CD4-positive, alpha-beta T cell treated with Interleukin-17A for 4 hours (primary cell): ENCODE data around the gene AVPR2.

ENCODE experiments used
- DNase-seq: peaks from one replicate; pipeline ENCODE4 v3.0.0-alpha.2; 2020; ENCODE audit warnings: mixed read lengths

AVPR2 gene

GRCh38 chrX:153934148-153934761 is 29.8 kb downstream of the AVPR2 start:
- no peak for DNase-seq

- DNase-seq: peak; percentile 73
Measured at GRCh38 chrX:153934762-153935325, 30.4 kb downstream of the AVPR2 start, which contains the start of gene NAA10. TSS of gene NAA10 (minus strand) at chrX:153935037. CDS start at chrX:153934904, 133 bp downstream.

GRCh38 chrX:153935326-153935851 is 30.9 kb downstream of the AVPR2 start:
- DNase-seq: no peak

- no peak for DNase-seq
Measured at GRCh38 chrX:153937056-153937455, 32.6 kb downstream of the AVPR2 start.

- no peak for DNase-seq
Measured at GRCh38 chrX:153938226-153938786, 33.8 kb downstream of the AVPR2 start.

GRCh38 chrX:153939573-153939972 is 35.1 kb downstream of the AVPR2 start:
- DNase-seq: no peak

- DNase-seq: no peak
Measured at GRCh38 chrX:153941336-153942252, 37.1 kb downstream of the AVPR2 start.

GRCh38 chrX:153944140-153944799 is 39.8 kb downstream of the AVPR2 start, which contains the start of gene RENBP:
TSS of gene RENBP (minus strand) at chrX:153944643. CDS start at chrX:153944610, 33 bp downstream.
- peak; percentile 75 for DNase-seq

GRCh38 chrX:153944800-153945150 is 40.3 kb downstream of the AVPR2 start:
- no peak for DNase-seq

GRCh38 chrX:153945956-153946943 is 41.8 kb downstream of the AVPR2 start:
- no peak for DNase-seq

GRCh38 chrX:153947009-153947769 is 42.7 kb downstream of the AVPR2 start:
- peak; percentile 87 for DNase-seq

GRCh38 chrX:153948002-153948466 is 43.6 kb downstream of the AVPR2 start:
- DNase-seq: no peak

- DNase-seq: no peak
Measured at GRCh38 chrX:153948847-153949805, 44.7 kb downstream of the AVPR2 start.

GRCh38 chrX:153950127-153950526 is 45.7 kb downstream of the AVPR2 start:
- DNase-seq: no peak

- no peak for DNase-seq
Measured at GRCh38 chrX:153951683-153952372, 47.4 kb downstream of the AVPR2 start.

- no peak for DNase-seq
Measured at GRCh38 chrX:153952373-153953026, 48.0 kb downstream of the AVPR2 start.

- peak; percentile 82 for DNase-seq
Measured at GRCh38 chrX:153953342-153953830, 48.9 kb downstream of the AVPR2 start.
